GM10847 (cell line): ENCODE data around the gene DHRS7.

ENCODE experiments used
- POLR2A ChIP-seq: IDR thresholded peaks from 2 replicates; pipeline ENCODE4 v1.6.1; 2011; ENCODE audit not compliant: insufficient read length; ENCODE audit errors: extremely low read depth

Gene DHRS7

GRCh38 chr14:60107477-60107876 is 57.7 kb downstream of the DHRS7 start:
- TF ChIP-seq POLR2A: no peak

- no peak for TF ChIP-seq POLR2A
Measured at GRCh38 chr14:60106339-60106738, 58.9 kb downstream of the DHRS7 start.

- TF ChIP-seq POLR2A: no peak
Measured at GRCh38 chr14:60102389-60102788, 62.8 kb downstream of the DHRS7 start.

GRCh38 chr14:60101786-60102185 is 63.4 kb downstream of the DHRS7 start:
- TF ChIP-seq POLR2A: no peak

- TF ChIP-seq POLR2A: no peak
Measured at GRCh38 chr14:60097974-60098373, 67.2 kb downstream of the DHRS7 start.

- no peak for TF ChIP-seq POLR2A
Measured at GRCh38 chr14:60095781-60096450, 69.3 kb downstream of the DHRS7 start.

GRCh38 chr14:60095231-60095630 is 70.0 kb downstream of the DHRS7 start:
- TF ChIP-seq POLR2A: no peak

- TF ChIP-seq POLR2A: no peak
Measured at GRCh38 chr14:60094306-60094897, 70.8 kb downstream of the DHRS7 start.
